HG03064 (cell line): ENCODE measurements around the gene TTN.

ENCODE experiments used
- ATAC-seq: cut with Tn5 transposase; IDR thresholded peaks from one replicate; pipeline ENCODE4 v1.9.1; 2021; ENCODE audit warnings: low read depth; ENCODE audit not compliant: unreplicated experiment

TTN gene

GRCh38 chr2:178756843-178757242 is 50.4 kb downstream of the TTN start:
- no peak for ATAC-seq

DNA sequence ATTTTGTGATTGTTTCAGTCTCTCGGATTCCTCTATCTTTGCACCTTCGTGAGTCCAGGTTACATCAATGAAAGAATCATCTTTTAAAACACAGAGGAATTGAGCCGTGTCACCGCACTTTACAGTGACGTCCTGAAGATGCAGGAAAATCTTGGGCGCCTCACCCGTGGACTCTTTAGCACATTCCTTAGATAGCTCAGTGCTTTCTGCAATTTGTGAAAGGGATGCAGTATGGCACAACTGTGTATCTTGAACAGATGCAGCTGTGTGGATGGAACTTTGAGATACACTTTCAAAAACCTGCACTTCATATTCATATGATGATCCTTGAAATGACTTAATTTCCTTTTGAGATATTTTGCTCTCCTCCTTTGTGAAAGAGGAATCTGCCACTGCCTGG is 50.9 kb downstream of the TTN start:
- no peak for ATAC-seq

DNA sequence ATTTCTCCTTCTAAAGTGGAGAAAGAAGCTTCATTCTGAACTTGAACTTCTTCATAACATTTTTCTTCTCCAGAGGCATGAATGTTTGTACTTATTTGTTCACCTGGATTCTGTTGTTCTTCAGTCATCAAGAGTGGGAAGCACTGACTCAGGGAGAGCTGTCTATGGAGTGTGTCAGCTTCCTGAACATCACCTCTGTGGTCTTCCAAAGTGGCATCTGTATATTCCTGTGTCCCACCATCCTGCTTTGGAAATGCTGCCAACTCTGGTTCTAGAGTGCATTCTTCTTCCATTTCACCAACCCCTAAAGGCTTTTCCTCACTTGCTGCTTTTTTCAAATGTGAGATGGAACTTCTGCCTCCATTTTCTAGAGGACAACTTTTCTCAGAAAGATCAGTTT is 59.5 kb downstream of the TTN start:
- ATAC-seq: no peak

- no peak for ATAC-seq
Measured at GRCh38 chr2:178734518-178734917, 72.7 kb downstream of the TTN start.

GRCh38 chr2:178733975-178734374 is 73.2 kb downstream of the TTN start:
- no peak for ATAC-seq

DNA sequence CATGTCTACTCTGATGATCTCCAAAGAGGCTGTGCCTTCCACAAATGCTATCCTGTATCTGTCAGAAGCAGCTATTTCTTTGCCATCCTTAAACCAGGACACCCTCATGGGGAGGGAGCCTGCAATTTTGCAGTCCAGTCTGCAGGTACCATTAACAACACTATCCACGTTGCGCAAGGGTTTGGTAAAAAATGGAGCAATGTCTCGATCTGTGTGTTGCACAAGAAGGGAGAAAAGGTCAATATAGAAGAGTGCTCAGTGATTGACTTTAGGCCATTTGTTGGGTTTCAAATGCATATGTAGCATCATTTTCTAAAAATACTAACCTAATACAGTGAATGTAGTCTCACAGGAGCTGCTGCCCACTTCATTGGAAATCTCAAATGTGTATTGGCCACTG is 74.3 kb downstream of the TTN start:
- no peak for ATAC-seq

DNA sequence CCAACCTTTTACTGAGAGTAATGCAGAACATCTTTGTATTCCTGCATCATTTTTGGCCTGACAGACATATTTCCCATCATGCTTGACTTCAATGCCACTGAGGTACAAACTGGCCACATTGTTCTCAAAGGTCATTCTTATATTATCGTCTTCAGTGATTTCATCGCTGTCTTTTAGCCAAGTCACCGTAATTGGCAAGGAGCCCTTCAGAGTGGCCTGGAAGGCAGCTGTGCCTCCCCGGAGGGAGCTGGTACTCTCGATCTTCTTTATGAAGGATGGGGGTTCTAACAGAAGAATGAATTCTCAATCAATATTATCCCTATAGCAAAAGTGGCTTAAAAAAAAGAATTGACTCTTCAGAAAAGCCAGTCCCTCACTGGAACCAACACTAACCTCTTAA is 75.9 kb downstream of the TTN start:
- ATAC-seq: no peak

DNA sequence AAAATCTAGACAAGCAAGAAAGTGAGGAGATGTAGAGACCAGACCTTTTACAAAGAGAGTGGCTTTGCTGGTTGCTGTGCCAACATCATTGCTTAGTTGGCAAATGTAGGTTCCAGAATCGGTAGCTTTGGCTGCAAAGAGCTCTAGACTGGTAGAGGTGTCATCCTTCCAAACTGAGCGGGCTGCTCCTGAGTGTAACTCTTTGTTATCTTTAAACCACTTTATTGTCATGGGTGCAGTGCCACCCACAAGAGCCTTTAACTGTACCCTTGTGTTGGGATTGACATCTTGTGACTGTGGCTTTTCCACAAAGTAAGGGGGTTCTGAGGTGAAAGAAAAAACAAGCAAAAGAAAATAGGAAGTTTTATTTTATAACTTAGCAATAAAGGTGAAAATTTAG is 77.2 kb downstream of the TTN start:
- ATAC-seq: no peak

- ATAC-seq: no peak
Measured at GRCh38 chr2:178723786-178724346, 83.4 kb downstream of the TTN start.

- ATAC-seq: no peak
Measured at GRCh38 chr2:178722296-178722695, 84.9 kb downstream of the TTN start.

DNA sequence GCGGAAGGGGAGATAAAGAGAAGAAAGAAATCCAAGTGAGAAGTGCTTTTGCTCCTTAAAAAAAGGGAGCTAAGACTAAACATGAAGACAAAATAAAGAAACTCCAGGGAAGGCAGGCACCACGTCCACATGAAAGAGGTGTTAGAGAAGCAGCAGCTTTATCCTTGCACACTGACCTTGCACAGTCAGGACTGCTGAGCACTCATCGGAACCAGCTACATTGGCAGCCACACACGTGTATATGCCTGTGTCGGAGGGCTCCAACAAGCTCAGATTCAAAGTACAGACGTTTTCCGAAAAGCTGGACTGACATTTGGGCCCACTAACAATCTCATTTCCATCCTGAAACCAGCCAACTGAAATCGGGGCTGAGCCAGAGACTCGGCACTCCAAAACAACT is 88.2 kb downstream of the TTN start:
- no peak for ATAC-seq

DNA sequence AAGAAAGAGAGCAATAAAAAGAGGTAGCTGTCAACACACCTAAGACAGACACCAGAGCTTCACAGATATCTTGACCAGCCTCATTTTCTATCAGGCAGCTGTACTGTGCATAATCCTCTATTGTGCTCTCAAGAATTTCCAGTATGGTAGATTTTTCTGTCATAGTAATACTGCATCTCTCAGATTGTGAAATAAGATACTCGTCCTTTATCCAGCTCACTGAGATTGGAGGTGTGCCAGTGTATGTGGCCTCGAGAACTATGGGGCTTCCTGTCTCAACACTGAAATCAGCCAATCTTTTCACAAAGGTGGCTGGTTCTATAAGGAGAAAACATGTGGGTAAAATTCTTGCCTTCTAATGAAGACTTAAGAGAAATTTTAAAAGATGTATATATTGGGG is 88.9 kb downstream of the TTN start:
- ATAC-seq: no peak

GRCh38 chr2:178716394-178716793 is 90.8 kb downstream of the TTN start:
- no peak for ATAC-seq

DNA sequence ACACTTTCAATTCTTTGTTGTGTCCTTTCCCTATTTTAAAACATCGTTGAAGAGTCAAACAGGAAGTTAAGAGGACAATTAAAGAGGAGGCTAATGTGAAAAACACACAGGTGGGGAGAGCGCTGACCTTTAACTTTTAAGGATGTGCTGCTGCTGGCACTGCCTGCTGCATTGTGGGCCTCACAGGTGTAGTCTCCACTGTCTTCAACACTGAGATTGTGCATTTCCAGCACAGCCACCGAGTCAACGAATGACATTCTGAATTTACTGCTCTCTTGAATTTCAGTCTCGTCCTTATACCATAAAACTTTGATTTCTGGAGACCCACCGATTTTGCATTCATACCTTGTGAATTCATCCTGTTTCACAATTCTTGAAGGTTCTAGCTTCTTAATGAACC is 91.9 kb downstream of the TTN start:
- no peak for ATAC-seq

DNA sequence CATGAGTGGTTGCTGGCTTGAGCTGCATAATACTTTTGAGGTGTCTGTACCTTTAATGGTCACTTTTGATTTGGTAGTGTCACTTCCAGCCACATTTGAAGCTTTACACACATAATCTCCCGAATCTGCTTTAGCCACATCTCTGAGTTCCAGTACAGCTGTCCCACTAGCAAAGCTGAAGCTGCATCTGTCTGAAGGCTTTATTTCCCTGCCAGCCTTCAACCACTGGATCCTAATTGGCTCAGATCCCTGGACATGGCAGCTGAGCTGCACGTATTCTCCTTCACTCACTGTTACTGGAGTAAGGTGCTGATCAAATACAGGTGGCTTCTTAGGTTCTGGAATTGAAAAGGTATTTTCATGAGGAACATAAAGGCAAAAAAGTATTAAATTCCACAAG is 99.7 kb downstream of the TTN start:
- no peak for ATAC-seq

DNA sequence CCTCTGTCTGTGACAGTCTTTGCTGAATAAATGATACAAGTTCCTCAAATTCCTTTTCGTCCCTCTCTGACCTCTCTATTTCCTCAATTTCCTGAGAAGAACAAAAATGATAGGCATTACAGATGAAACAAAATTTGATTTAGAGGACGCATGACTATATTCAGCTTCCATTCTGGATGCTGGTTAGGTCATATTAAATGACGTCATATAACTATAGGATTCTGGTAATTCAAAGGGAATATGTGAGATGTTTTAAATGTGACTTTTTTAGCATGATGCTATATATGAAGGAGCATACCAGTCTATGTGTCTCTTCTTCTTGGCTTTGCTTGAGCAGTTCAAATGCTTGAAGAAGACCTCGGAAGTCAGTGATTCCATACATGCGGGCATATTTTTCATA is 102.3 kb downstream of the TTN start:
- no peak for ATAC-seq

GRCh38 chr2:178702361-178702760 is 104.9 kb downstream of the TTN start:
- ATAC-seq: no peak

DNA sequence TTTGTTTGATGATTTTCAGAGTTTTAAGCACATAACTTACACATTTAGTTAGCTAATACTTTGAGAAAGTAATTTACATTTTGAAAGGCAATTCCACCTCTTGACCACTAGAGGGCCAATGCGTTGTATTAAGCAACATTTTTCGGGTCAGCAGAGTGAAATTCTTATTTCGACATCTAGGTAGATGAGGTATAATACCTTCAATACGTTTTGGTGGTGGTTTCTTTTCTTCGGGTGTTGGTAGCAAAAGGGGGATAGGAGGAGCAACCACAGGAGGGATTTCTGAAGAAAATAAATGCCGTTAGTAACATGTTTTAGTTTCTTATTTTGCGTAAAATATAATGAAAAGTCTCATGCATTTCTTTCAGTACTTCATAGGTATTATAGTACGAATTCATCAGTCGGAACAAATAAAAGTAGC is 106.3 kb downstream of the TTN start:
- ATAC-seq: no peak

DNA sequence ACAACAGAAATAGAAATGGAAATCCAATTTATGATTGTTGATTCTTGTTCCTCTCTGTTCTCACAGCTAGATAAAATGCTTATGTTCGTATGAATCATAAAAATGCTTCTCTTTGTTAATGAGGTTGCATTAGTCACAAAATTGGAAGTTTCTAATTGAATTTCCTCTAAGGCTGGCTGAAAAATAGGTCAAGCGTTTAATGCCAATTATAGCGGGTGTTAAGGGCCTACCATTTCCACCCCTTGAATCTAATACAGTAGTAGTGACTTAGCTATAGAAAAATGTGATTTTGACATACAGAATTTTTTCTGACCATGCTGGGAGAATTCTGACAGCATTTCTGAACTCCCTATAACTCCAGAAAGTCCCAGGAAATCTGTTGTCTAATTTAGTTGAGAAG is 107.1 kb downstream of the TTN start:
- ATAC-seq: no peak

- no peak for ATAC-seq
Measured at GRCh38 chr2:178692845-178693244, 114.4 kb downstream of the TTN start.

DNA sequence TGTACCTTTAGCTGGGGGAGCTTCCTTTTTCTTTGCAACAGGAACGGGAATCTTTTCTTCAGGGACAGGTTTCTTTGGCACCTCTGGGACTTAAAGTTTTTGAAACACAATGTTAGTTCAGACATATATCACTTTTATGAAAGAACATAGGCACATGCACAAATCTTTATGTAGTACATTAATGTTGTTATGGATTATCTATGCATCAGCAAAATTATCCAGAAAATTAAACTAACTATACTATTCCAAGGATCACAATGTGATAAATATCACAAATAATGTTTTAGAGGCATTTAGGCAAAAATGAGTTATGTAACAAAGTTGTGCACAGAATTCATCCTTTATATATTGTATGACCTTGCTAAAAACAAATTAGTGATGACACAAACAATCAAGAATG is 117.4 kb downstream of the TTN start:
- no peak for ATAC-seq

DNA sequence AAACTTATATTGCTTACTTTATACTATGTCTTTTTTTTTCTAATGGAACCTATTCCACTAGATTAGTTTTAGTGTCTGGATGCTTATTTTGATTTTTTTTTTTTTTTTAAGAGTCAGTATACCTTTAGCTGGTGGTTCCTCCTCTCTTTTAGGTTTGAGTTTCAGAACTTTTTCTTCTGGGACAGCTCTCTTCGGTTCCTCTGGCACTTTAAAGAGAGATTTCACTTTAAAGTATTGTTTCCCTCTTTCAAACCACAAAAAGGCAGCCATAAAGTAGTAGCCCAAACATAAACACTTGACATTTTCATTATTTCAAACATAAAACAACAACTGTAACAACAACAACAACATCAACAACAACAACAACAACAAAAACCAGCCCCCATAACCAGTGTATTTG is 123.3 kb downstream of the TTN start:
- no peak for ATAC-seq

DNA sequence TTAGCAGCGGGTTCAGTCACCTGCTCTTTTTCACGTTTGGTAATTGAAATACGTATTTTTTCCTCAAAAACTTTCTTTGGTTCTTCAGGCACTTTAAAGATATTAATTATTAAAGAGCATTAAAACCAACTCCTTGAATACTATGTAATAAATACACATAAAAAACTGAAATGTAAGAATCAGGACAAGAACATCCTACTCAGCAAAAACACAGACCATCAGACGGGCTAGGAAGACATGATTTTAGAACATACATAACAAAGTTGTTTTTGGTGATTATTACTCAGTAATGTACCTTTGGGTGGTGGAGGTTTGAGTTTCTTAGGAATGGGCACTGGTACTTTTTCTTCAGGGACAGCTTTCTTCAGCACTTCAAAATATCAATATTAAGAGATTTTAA is 126.1 kb downstream of the TTN start:
- no peak for ATAC-seq
